ENCODE data around the gene CDK2AP2. TPM values are rescaled to one million over a fixed set of nuclear protein-coding genes. Genes with fewer than 3 reads are reported as not detected.

The CDK2AP2 gene
- total RNA-seq, 4 donors from 2014 or later, result 60.4 to 97.7 (median 77.2) TPM

DNA sequence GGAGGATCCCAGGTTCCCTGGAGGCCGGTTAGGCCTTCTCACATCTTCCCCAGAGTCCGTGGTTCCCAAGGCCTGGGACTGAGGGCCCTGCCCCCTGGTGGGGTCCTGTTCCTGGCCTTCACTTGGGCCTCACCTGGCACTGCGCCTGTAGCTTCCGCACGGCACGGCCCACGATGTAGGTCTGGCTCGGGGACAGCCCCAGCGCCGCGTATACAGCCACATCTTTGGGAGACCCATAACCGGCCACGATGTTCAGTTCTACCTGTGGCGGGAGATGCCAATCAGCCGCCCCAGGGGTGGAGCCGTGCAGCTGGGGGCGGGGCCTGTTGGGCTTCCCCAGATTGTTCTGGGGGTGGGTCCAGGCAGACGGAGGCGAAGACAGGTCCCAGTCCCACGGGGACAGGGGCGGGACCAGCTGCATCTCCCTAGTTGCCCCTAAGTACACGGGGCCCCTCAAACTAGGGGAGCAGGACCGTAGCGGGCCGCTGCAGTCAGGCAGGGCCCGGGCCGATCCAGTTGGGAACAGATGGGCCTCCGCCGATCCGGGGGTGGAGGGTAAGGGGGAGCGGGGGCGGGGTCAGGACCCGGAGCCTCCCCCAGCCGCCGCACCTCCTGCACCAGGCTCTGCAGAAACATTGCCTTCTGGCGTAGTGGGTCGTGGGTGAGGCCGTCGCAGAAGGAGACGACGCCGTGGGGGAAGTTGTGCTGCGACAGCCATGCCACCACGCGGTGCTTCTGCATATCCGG, 15.0 kb downstream of the CDK2AP2 start:
- Histone ChIP-seq H3K36me3 (peaks cover 0 to 89% (median 0%) of the 10 kb centered on the region in 3 donors), H3K4me1 (no peaks in the 10 kb centered on the region), H3K9me3 (no peaks in the 10 kb centered on the region), H3K27ac (no peak overlapping the region), H3K27me3 (no peaks in the 10 kb centered on the region), H3K4me3 (no peak overlapping the region)
- TF ChIP-seq, protein P1, sequence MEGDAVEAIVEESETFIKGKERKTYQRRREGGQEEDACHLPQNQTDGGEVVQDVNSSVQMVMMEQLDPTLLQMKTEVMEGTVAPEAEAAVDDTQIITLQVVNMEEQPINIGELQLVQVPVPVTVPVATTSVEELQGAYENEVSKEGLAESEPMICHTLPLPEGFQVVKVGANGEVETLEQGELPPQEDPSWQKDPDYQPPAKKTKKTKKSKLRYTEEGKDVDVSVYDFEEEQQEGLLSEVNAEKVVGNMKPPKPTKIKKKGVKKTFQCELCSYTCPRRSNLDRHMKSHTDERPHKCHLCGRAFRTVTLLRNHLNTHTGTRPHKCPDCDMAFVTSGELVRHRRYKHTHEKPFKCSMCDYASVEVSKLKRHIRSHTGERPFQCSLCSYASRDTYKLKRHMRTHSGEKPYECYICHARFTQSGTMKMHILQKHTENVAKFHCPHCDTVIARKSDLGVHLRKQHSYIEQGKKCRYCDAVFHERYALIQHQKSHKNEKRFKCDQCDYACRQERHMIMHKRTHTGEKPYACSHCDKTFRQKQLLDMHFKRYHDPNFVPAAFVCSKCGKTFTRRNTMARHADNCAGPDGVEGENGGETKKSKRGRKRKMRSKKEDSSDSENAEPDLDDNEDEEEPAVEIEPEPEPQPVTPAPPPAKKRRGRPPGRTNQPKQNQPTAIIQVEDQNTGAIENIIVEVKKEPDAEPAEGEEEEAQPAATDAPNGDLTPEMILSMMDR (IDR thresholded peaks at IDR 0.05), result no peak
- no peak for DNase-seq

DNA sequence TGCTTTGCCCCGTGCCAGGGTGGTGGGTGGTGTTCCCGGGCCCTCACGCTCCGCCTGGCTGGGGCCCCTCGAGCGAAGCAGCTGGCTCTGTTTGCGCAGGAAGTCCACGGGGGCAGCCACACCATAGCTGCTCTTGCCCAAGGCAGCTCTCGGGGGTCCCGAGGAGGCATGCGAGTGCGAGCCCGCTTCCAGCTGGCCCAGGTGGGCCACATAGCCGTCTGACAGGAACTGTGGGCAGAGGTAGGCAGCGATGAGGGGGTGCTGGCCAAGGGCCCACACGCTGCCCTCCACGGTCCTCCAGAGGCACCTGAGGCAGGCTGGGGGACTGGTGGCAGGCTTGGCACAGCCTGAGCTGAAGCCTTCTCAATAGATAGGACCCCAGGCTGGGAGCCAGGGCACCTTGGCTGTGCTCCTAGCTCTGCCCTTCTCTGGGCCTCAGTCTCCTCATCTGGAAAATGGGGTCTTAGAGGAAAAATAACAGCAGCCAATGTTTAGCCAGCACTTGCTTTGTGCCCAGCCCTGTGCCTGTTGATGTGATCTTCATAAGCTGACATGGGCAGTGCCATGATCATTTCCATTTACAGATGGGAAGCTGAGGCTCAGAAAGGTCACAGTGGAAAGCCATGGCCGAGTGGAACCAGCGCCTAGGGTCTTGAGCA, 15.8 kb downstream of the CDK2AP2 start:
- Histone ChIP-seq H3K9me3 (no peaks in the 10 kb centered on the region), H3K27ac (no peak overlapping the region), H3K27me3 (no peaks in the 10 kb centered on the region), H3K36me3 (peaks cover 0 to 89% (median 0%) of the 10 kb centered on the region in 3 donors), H3K4me3 (no peak overlapping the region), H3K4me1 (peaks cover 0 to 3% (median 0%) of the 10 kb centered on the region in 4 donors)
- no peak for DNase-seq
- TF ChIP-seq, protein P1 (IDR thresholded peaks at IDR 0.05), result no peak
- no peak for TF ChIP-seq POLR2A (IDR thresholded peaks at IDR 0.05)

DNA sequence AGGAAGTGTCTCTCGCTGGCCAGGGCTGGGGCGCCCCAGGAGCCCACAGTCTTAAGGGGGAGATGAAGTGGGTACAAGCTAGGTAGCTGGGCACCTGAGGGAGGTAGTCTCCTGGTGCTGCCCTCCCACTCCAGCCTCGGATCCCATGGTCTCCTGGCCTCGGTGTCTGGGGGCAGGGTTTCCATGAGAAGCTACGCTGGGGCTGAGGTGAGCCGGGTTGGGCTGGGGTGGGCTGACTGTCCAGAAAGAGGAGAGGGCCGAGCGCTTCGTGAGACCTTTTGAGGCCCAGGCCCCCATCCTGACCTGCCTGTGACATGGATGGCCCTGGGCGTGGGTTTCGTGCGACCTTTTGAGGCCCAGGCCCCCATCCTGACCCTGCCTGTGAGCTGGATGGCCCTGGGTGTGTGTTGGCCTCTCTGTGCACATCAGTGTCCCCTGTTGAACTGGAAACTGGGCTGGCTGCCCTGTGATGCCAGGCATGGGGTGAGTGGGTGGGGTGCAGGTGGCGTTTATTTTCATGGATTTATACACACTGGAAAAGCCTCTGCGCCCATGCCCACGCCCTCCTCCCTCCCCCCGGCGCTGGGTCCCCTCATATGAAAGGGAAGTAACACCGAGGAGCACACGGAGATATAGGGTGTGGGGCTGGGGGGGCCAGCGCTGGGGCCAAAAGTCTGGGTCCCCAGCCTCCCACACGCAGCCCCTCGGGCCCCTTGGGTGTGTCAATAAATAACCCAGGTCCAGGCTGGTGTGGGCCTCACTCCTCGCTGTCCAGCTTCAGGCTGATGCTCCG, 16.5 kb downstream of the CDK2AP2 start:
- no peak overlapping the region for H3K4me3 ChIP-seq
- peaks cover 0 to 86% (median 0%) of the 10 kb centered on the region in 3 donors for H3K36me3 ChIP-seq
- peaks cover 0 to 10% (median 3%) of the 10 kb centered on the region in 4 donors for H3K4me1 ChIP-seq
- H3K27ac ChIP-seq, result no peak overlapping the region
- no peaks in the 10 kb centered on the region for H3K9me3 ChIP-seq
- DNase-seq, result no peak
- TF ChIP-seq, protein P1 (IDR thresholded peaks at IDR 0.05), result no peak
- TF ChIP-seq POLR2A (IDR thresholded peaks at IDR 0.05), result no peak
- H3K27me3 ChIP-seq, result no peaks in the 10 kb centered on the region

DNA sequence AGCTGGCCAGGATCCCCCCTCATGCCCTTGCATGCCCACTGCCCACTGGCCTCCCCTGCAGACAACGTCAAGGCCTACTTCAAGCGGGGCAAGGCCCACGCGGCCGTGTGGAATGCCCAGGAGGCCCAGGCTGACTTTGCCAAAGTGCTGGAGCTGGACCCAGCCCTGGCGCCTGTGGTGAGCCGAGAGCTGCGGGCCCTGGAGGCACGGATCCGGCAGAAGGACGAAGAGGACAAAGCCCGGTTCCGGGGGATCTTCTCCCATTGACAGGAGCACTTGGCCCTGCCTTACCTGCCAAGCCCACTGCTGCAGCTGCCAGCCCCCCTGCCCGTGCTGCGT, 17.3 kb downstream of the CDK2AP2 start:
- peaks cover 0 to 13% (median 8%) of the 10 kb centered on the region in 4 donors for H3K4me1 ChIP-seq
- no peaks in the 10 kb centered on the region for H3K27me3 ChIP-seq
- H3K27ac ChIP-seq, result no peak overlapping the region
- TF ChIP-seq, protein P1 (IDR thresholded peaks at IDR 0.05), result no peak
- TF ChIP-seq POLR2A (IDR thresholded peaks at IDR 0.05), result no peak
- no peaks in the 10 kb centered on the region for H3K9me3 ChIP-seq
- DNase-seq, result no peak
- peaks cover 0 to 78% (median 0%) of the 10 kb centered on the region in 3 donors for H3K36me3 ChIP-seq
- H3K4me3 ChIP-seq, result no peak overlapping the region

DNA sequence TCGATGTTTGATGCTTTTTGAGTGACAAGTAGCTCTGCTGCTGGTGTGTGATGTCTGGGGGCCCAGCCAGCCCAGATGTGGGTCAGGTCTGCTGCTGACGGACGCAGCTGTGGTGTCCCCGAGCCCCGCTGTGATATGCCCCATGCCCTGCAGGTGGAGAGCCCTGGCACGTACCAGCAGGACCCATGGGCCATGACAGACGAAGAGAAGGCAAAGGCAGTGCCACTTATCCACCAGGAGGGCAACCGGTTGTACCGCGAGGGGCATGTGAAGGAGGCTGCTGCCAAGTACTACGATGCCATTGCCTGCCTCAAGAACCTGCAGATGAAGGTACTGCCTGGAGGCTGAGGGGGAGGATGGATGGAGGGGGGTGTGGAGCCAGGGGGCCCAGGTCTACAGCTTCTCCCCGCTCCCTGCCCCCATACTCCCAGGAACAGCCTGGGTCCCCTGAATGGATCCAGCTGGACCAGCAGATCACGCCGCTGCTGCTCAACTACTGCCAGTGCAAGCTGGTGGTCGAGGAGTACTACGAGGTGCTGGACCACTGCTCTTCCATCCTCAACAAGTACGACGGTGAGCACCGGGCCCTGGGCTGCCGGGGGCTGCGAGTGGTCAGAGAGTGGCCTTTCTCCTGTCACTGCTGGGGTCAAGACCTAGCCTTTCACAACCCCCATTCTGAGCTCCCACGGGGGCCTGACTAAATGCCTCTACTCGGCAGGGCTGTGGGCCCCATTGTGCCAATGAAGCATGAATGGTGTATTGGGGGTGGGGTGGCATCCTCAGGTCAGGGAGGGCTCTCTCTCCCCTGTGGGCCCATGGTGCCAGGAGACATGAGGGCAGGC, 17.9 kb downstream of the CDK2AP2 start:
- H3K36me3 ChIP-seq, result peaks cover 0 to 73% (median 0%) of the 10 kb centered on the region in 3 donors
- TF ChIP-seq, protein P1 (IDR thresholded peaks at IDR 0.05), result no peak
- TF ChIP-seq POLR2A (IDR thresholded peaks at IDR 0.05), result no peak
- H3K4me1 ChIP-seq, result peaks cover 0 to 16% (median 13%) of the 10 kb centered on the region in 4 donors
- H3K27ac ChIP-seq, result no peak overlapping the region
- H3K4me3 ChIP-seq, result no peak overlapping the region
- H3K9me3 ChIP-seq, result no peaks in the 10 kb centered on the region
- DNase-seq, result no peak
- no peaks in the 10 kb centered on the region for H3K27me3 ChIP-seq

Measured in Peyer's patch (tissue), 4 donors.